CD4-positive, alpha-beta T cell treated with Interleukin-1 beta for 1 hour (primary cell): ENCODE data around the gene DPT.
"Not testable (repeated sequence)": the region's sequence is repeated elsewhere in the genome, so short reads cannot be mapped to it uniquely, and the experiment has no call there.

Source experiments
- DNase-seq, 2 donors: peaks; one replicate each; pipeline ENCODE4 v3.0.0-alpha.2; 2020 to 2022

Gene DPT

GRCh38 chr1:168728473-168729404, at the start of gene DPT:
DPT (minus strand) TSS chr1:168729206; CDS start chr1:168729174, 32 bp downstream.
- DNase-seq, result no peak

- DNase-seq, result no peak
Observed at GRCh38 chr1:168775366-168775765, 46.4 kb upstream of the DPT start.

GRCh38 chr1:168774241-168774640, 45.2 kb upstream of the DPT start:
- no peak for DNase-seq

GRCh38 chr1:168772428-168773060, 43.5 kb upstream of the DPT start:
- no peak for DNase-seq

GRCh38 chr1:168771104-168771630, 42.2 kb upstream of the DPT start:
- DNase-seq, result no peak

GRCh38 chr1:168769893-168770292, 40.9 kb upstream of the DPT start:
- not testable (repeated sequence) for DNase-seq

- no peak for DNase-seq
Observed at GRCh38 chr1:168767894-168768584, 39.0 kb upstream of the DPT start.

- DNase-seq, result no peak
Observed at GRCh38 chr1:168766568-168766967, 37.6 kb upstream of the DPT start.

GRCh38 chr1:168763031-168763430, 34.0 kb upstream of the DPT start:
- DNase-seq, result no peak

GRCh38 chr1:168762473-168762872, 33.5 kb upstream of the DPT start:
- DNase-seq, result no peak

- DNase-seq, result no peak
Observed at GRCh38 chr1:168760781-168761180, 31.8 kb upstream of the DPT start.

- no peak for DNase-seq
Observed at GRCh38 chr1:168760241-168760640, 31.2 kb upstream of the DPT start.

GRCh38 chr1:168759077-168759476, 30.1 kb upstream of the DPT start:
- no peak for DNase-seq

GRCh38 chr1:168758503-168758902, 29.5 kb upstream of the DPT start:
- DNase-seq, result no peak

- DNase-seq, result no peak
Observed at GRCh38 chr1:168755800-168756418, 26.9 kb upstream of the DPT start.

GRCh38 chr1:168752171-168752832, 23.3 kb upstream of the DPT start:
- DNase-seq, result no peak

GRCh38 chr1:168751195-168751650, 22.2 kb upstream of the DPT start:
- no peak for DNase-seq

GRCh38 chr1:168742994-168743650, 14.1 kb upstream of the DPT start:
- DNase-seq, result no peak

- no peak for DNase-seq
Observed at GRCh38 chr1:168742386-168742785, 13.4 kb upstream of the DPT start.

GRCh38 chr1:168739908-168740307, 10.9 kb upstream of the DPT start:
- DNase-seq, result no peak

- no peak for DNase-seq
Observed at GRCh38 chr1:168736520-168736919, 7.5 kb upstream of the DPT start.

GRCh38 chr1:168735974-168736373, 7.0 kb upstream of the DPT start:
- no peak for DNase-seq
